K562 (cell line): ENCODE measurements around the gene LINGO4. TPM values are rescaled to one million over a fixed set of nuclear protein-coding genes. Genes with fewer than 3 reads are reported as not detected.
A peak's percentile ranks its signal among the peaks of the same experiment; 100 is the strongest.

Experiments
- HINFP ChIP-seq: fragments of 450-650 bp; conservative IDR thresholded peaks from 2 replicates; pipeline ENCODE4 v1.6.1; 2016; ENCODE audit warnings: missing genetic modification characterization, low read depth, mild to moderate bottlenecking, control low read depth, missing compliant biosample characterization
- HMBOX1 ChIP-seq: sonication (generic); IDR thresholded peaks from 2 replicates; pipeline ENCODE4 v1.6.1; 2016
- KLF6 ChIP-seq: fragments of 250-450 bp; sonication (Bioruptor Pico); IDR thresholded peaks from 2 replicates; pipeline ENCODE4 v1.4.0; 2020; ENCODE audit warnings: mild to moderate bottlenecking, moderate library complexity, borderline replicate concordance
- RCOR1 ChIP-seq, 2 experiments: IDR thresholded peaks; 2 replicates each; pipeline ENCODE4 v1.6.1; 2012; ENCODE audit warnings: low read depth in 2 of 2, low read length in 2 of 2, borderline replicate concordance in 1 of 2, improper control_type of control experiment in 1 of 2
- SMAD1 ChIP-seq: fragments of 150-350 bp; IDR thresholded peaks from 2 replicates; pipeline ENCODE4 v1.6.1; 2014; ENCODE audit warnings: low read length, low read depth; ENCODE audit not compliant: partially characterized antibody
- SMAD3 ChIP-seq: fragments of 450-650 bp; formaldehyde crosslinking; conservative IDR thresholded peaks from 2 replicates; pipeline ENCODE4 v1.4.0; 2020; ENCODE audit warnings: mild to moderate bottlenecking
- SP1 ChIP-seq: sonication (generic); formaldehyde crosslinking; IDR thresholded peaks from 2 replicates; pipeline ENCODE4 v1.8.1; 2022; ENCODE audit warnings: mild to moderate bottlenecking, missing genetic modification reagents
- TAF7 ChIP-seq: fragments of 450-650 bp; IDR thresholded peaks from 2 replicates; pipeline ENCODE4 v1.6.1; 2016; ENCODE audit warnings: missing genetic modification characterization, missing compliant biosample characterization
- TEAD2 ChIP-seq: fragments of 450-650 bp; IDR thresholded peaks from 2 replicates; pipeline ENCODE4 v1.6.1; 2016; ENCODE audit warnings: missing genetic modification characterization, control low read depth, missing compliant biosample characterization
- UBTF ChIP-seq, 2 experiments: IDR thresholded peaks; 2 replicates each; pipeline ENCODE4 v1.6.1; 2012; ENCODE audit warnings: improper control_type of control experiment in 2 of 2, low read depth in 2 of 2, low read length in 2 of 2, borderline replicate concordance in 1 of 2
- ZNF639 ChIP-seq, 2 experiments: fragments of 200-800 bp in 1 of 2; sonication (Bioruptor generic) in 1 of 2; sonication (generic) in 1 of 2; formaldehyde crosslinking in 1 of 2; IDR thresholded peaks in 1 of 2; conservative IDR thresholded peaks in 1 of 2; 2 replicates each; pipeline versions ENCODE4 v1.5.0 to v1.6.1; 2016 to 2020; ENCODE audit warnings: missing compliant biosample characterization in 1 of 2, missing genetic modification characterization in 1 of 2, missing genetic modification reagents in 1 of 2
- polyA plus RNA-seq, 8 experiments: library from polyadenylated mRNA; depleted of rRNA in 4 of 8; stranded (reverse) in 5 of 8; unstranded in 3 of 8; fragments of >200 nt; fragmentation: Nextera tagmentation in 2 of 8; fragmentation: Illumina TruSeq in 1 of 8; extraction: Ambion mirVana in 2 of 8; extraction: Trizol in 1 of 8; gene quantifications; 2 replicates each; pipeline versions ENCODE4 v1.2.1 to v1.2.3, GENCODE V29; 2011 to 2014; ENCODE audit warnings: inconsistent platforms in 1 of 8, missing spikeins in 1 of 8
- total RNA-seq, 7 experiments: library from RNA; depleted of rRNA in 6 of 7; stranded (reverse); fragments of >200 nt in 6 of 7; fragmentation: Illumina TruSeq in 2 of 7; extraction: Trizol in 2 of 7; gene quantifications; 2 replicates each; pipeline versions ENCODE4 v1.2.1 to v1.2.3, GENCODE V29; 2011 to 2021; ENCODE audit warnings: low replicate concordance in 1 of 7

LINGO4 gene
- total and polyA plus RNA-seq, 9 of the 15 experiments (the other 6 are each of a cell fraction or from before 2014, with no cell fraction given): not detected

GRCh38 chr1:151774256-151774922 is 30.8 kb downstream of the LINGO4 start (continued):
- 0 out of 4 replicates have a peak, but pooled peaks of 1 of the 2 experiments have one; percentile 42 for TF ChIP-seq ZNF639 (CRISPR knock-in tag; conservative IDR thresholded peaks at IDR 0.05 in 1 of 2, IDR thresholded peaks at IDR 0.05 in 1 of 2)
- no peak for TF ChIP-seq UBTF (IDR thresholded peaks at IDR 0.05; ENCODE audit: borderline replicate concordance in 1 of 2, low read depth in 2 of 2, low read length in 2 of 2)
- 0 out of 2 replicates have a peak, but pooled peaks have one; percentile 47 for TF ChIP-seq SMAD3 (CRISPR knock-in tag)
- no peak for TF ChIP-seq TAF7 (tag)
- no peak for TF ChIP-seq KLF6 (CRISPR knock-in tag)
- TF ChIP-seq HMBOX1: peak; percentile 92
- peak; percentile 70 to 94; a peak in 3 of 4 replicates for TF ChIP-seq RCOR1 (IDR thresholded peaks at IDR 0.05; ENCODE audit: borderline replicate concordance in 1 of 2, low read depth in 2 of 2, low read length in 2 of 2)
- TF ChIP-seq SMAD1: no peak
- peak; percentile 50; the same call in 1 of the 2 replicates for TF ChIP-seq SP1 (CRISPR knock-in tag)
- 0 out of 2 replicates have a peak, but pooled peaks have one; percentile 44 for TF ChIP-seq HINFP (tag)
- no peak for TF ChIP-seq TEAD2 (tag)
